WTC11 (cell line): ENCODE results near the gene DCAF5. TPM values are rescaled to one million over a fixed set of nuclear protein-coding genes. Genes with fewer than 3 reads are reported as not detected.

Experiments used
- ATAC-seq: fragments of 200-7000 bp; cut with Tn5 transposase; 2 replicates; pipeline ENCODE4 v1.10.0; 2021; ENCODE audit warnings: mild to moderate bottlenecking, moderate library complexity
- CTCF ChIA-PET: fragments of 300-600 bp; sonication (Branson Sonifier 250); formaldehyde crosslinking; loops from one replicate; lab custom pipeline; 2021; ENCODE audit warnings: antibody characterized with exemption; lab: Charles Lee
- POLR2A ChIA-PET: fragments of 350-600 bp; sonication (Branson Sonifier 250); formaldehyde crosslinking; loops from one replicate; lab custom pipeline; 2021; ENCODE audit warnings: antibody characterized with exemption; lab: Charles Lee
- DNase-seq: peaks from one replicate; pipeline ENCODE4 v3.0.0; 2021; ENCODE audit warnings: low spot score
- H3K27ac Mint-ChIP-seq: 2 replicates; pipeline ENCODE4 v1.8.0; 2021; ENCODE audit warnings: mixed read lengths
- H3K27me3 Mint-ChIP-seq: 2 replicates; pipeline ENCODE4 v1.8.0; 2021; ENCODE audit warnings: low read depth, mild to moderate bottlenecking, moderate library complexity, mixed read lengths
- H3K36me3 Mint-ChIP-seq: 2 replicates; pipeline ENCODE4 v1.8.0; 2021; ENCODE audit warnings: mixed read lengths
- H3K4me1 Mint-ChIP-seq: 2 replicates; pipeline ENCODE4 v1.8.0; 2022; ENCODE audit warnings: mixed read lengths
- H3K4me3 Mint-ChIP-seq: 2 replicates; pipeline ENCODE4 v1.8.0; 2021; ENCODE audit warnings: mild to moderate bottlenecking, moderate library complexity, mixed read lengths
- H3K9me3 Mint-ChIP-seq: 2 replicates; pipeline ENCODE4 v1.8.0; 2021; ENCODE audit warnings: mixed read lengths
- CBFB ChIP-seq: sonication (generic); formaldehyde crosslinking; IDR thresholded peaks from 2 replicates; pipeline ENCODE4 v1.8.1; 2022; ENCODE audit warnings: mild to moderate bottlenecking, low read depth, missing genetic modification reagents
- CREB1 ChIP-seq: sonication (generic); formaldehyde crosslinking; IDR thresholded peaks from 2 replicates; pipeline ENCODE4 v1.8.0; 2023; ENCODE audit warnings: mild to moderate bottlenecking, missing genetic modification reagents
- MXD4 ChIP-seq: fragments of 250-450 bp; sonication (Bioruptor Pico); IDR thresholded peaks from 2 replicates; pipeline ENCODE4 v1.8.0; 2021; ENCODE audit warnings: mild to moderate bottlenecking, moderate library complexity, borderline replicate concordance
- PRDM15 ChIP-seq: sonication (generic); formaldehyde crosslinking; IDR thresholded peaks from 2 replicates; pipeline ENCODE4 v1.8.0; 2022; ENCODE audit warnings: missing genetic modification reagents
- TP53 ChIP-seq: sonication (generic); formaldehyde crosslinking; IDR thresholded peaks from 2 replicates; pipeline ENCODE4 v1.8.1; 2023; ENCODE audit warnings: mild to moderate bottlenecking, missing genetic modification reagents
- USF1 ChIP-seq: sonication (generic); formaldehyde crosslinking; IDR thresholded peaks from 2 replicates; pipeline ENCODE4 v1.8.0; 2022; ENCODE audit warnings: mild to moderate bottlenecking, missing genetic modification reagents
- ZNF416 ChIP-seq: fragments of 250-450 bp; sonication (Bioruptor Pico); IDR thresholded peaks from 2 replicates; pipeline ENCODE4 v1.9.0; 2021; ENCODE audit warnings: mild to moderate bottlenecking, inconsistent platforms
- total RNA-seq: library from RNA; stranded (reverse); gene quantifications from 3 replicates; pipeline ENCODE4 v1.2.3, GENCODE V29; 2021
- TF ChIP-seq, protein P1 (sequence below): fragments of 250-450 bp; sonication (Bioruptor Pico); IDR thresholded peaks from 2 replicates; pipeline ENCODE4 v1.9.0; 2021; ENCODE audit warnings: mild to moderate bottlenecking, borderline replicate concordance
- TF ChIP-seq, protein P2 (sequence below): sonication (generic); formaldehyde crosslinking; IDR thresholded peaks from 2 replicates; pipeline ENCODE4 v1.8.1; 2023; ENCODE audit warnings: mild to moderate bottlenecking, moderate library complexity, missing genetic modification reagents
- TF ChIP-seq, protein P3 (sequence below): fragments of 250-450 bp; sonication (Bioruptor Pico); conservative IDR thresholded peaks from 2 replicates; pipeline ENCODE4 v1.9.0; 2021; ENCODE audit warnings: mild to moderate bottlenecking
- TF ChIP-seq, protein P4 (sequence below): sonication (generic); formaldehyde crosslinking; IDR thresholded peaks from 2 replicates; pipeline ENCODE4 v1.8.0; 2023; ENCODE audit warnings: mild to moderate bottlenecking, missing genetic modification reagents
- TF ChIP-seq, protein P5 (sequence below): sonication (generic); formaldehyde crosslinking; IDR thresholded peaks from 2 replicates; pipeline ENCODE4 v1.8.1; 2023; ENCODE audit warnings: mild to moderate bottlenecking, missing genetic modification reagents

DCAF5 gene
- total RNA-seq, 1 experiment from 2014 or later, result 30.3 TPM

DNA sequence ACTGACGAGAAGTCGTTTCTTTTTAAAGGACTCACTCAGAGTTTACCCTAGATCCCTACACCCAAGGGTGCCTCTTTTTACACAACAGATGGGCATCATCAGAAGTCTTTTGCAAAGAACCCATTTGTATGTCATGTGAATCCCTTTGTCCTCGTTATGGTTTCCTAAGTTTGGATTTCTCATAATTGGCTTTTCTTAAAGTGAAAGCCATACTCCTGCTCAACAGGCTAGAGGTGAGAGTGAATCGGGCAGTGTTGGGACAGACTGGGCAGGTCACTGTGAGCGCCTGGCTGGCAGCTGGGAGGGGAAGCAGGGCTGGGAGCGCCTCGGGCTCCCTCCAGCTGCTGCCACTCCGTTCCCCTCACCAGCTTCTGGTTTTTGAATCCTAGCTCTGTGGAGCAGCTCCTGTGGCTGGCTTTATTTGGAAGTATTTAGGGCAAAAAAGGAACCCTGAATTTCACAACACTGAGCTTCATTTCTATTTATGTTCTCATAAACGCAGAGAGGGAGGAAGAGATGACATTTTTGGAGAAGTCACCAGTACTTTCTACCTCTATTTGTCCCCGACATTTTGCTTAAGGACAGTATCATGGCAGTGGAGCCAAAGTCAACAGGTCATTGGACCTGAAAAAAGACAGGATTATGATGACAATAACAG is 110.0 kb downstream of the DCAF5 start (continued):
- TF ChIP-seq, protein P1, sequence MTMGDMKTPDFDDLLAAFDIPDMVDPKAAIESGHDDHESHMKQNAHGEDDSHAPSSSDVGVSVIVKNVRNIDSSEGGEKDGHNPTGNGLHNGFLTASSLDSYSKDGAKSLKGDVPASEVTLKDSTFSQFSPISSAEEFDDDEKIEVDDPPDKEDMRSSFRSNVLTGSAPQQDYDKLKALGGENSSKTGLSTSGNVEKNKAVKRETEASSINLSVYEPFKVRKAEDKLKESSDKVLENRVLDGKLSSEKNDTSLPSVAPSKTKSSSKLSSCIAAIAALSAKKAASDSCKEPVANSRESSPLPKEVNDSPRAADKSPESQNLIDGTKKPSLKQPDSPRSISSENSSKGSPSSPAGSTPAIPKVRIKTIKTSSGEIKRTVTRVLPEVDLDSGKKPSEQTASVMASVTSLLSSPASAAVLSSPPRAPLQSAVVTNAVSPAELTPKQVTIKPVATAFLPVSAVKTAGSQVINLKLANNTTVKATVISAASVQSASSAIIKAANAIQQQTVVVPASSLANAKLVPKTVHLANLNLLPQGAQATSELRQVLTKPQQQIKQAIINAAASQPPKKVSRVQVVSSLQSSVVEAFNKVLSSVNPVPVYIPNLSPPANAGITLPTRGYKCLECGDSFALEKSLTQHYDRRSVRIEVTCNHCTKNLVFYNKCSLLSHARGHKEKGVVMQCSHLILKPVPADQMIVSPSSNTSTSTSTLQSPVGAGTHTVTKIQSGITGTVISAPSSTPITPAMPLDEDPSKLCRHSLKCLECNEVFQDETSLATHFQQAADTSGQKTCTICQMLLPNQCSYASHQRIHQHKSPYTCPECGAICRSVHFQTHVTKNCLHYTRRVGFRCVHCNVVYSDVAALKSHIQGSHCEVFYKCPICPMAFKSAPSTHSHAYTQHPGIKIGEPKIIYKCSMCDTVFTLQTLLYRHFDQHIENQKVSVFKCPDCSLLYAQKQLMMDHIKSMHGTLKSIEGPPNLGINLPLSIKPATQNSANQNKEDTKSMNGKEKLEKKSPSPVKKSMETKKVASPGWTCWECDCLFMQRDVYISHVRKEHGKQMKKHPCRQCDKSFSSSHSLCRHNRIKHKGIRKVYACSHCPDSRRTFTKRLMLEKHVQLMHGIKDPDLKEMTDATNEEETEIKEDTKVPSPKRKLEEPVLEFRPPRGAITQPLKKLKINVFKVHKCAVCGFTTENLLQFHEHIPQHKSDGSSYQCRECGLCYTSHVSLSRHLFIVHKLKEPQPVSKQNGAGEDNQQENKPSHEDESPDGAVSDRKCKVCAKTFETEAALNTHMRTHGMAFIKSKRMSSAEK (CRISPR knock-in tag), result no peak
- TF ChIP-seq, all 79 proteins: peak for 0

- H3K9me3 Mint-ChIP-seq, result no peaks in the 10 kb centered on the region
- no peak overlapping the region for H3K27ac Mint-ChIP-seq
- no peak overlapping the region for H3K4me3 Mint-ChIP-seq
- DNase-seq, result no peak
- H3K27me3 Mint-ChIP-seq, result no peaks in the 10 kb centered on the region
- ChIA-PET CTCF (interaction anchor here (1.8 kb wide), 1 partner anchor 14 kb away, joined by 4 read pairs; no protein-coding TSS in a partner anchor), POLR2A (no interaction called here)
- peaks cover 63% of the 10 kb centered on the region for H3K4me1 Mint-ChIP-seq
- no peak for TF ChIP-seq ZNF416 (CRISPR knock-in tag)
- TF ChIP-seq MXD4 (CRISPR knock-in tag), result no peak
- TF ChIP-seq, protein P2, sequence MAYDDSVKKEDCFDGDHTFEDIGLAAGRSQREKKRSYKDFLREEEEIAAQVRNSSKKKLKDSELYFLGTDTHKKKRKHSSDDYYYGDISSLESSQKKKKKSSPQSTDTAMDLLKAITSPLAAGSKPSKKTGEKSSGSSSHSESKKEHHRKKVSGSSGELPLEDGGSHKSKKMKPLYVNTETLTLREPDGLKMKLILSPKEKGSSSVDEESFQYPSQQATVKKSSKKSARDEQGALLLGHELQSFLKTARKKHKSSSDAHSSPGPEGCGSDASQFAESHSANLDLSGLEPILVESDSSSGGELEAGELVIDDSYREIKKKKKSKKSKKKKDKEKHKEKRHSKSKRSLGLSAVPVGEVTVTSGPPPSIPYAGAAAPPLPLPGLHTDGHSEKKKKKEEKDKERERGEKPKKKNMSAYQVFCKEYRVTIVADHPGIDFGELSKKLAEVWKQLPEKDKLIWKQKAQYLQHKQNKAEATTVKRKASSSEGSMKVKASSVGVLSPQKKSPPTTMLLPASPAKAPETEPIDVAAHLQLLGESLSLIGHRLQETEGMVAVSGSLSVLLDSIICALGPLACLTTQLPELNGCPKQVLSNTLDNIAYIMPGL (CRISPR knock-in tag), result no peak
- no peak for TF ChIP-seq CREB1 (CRISPR knock-in tag)
- TF ChIP-seq, protein P3, sequence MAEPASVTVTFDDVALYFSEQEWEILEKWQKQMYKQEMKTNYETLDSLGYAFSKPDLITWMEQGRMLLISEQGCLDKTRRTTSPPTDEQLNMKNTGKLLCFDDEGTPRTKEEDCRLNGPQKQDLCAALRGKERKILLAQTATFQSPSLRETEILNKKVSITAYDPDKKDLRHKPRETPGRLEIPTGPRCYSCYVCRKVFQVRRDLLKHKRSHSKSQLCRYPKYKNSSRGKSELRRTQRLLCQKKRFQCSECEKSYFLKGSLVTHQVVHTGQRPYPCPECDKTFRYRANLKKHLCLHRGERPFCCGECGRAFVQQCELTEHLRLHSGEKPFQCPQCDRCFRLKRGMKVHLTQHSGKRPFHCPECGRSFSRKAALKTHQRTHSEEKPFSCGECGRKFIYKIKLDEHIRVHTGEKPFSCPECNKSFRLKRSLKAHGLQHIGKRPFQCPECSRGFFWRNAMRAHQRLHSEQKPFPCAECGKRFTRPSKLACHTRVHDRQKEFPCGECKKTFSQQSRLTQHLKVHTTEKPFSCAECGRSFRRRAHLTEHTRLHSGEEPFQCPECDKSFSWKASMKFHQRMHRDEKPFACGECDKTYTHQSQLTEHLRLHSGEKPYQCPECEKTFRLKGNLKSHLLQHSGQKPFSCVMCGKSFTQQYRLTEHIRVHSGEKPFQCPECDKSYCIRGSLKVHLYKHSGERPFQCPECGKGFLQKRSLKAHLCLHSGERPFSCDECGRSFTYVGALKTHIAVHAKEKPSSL, result no peak
- TF ChIP-seq USF1 (CRISPR knock-in tag), result no peak
- TF ChIP-seq, protein P4, sequence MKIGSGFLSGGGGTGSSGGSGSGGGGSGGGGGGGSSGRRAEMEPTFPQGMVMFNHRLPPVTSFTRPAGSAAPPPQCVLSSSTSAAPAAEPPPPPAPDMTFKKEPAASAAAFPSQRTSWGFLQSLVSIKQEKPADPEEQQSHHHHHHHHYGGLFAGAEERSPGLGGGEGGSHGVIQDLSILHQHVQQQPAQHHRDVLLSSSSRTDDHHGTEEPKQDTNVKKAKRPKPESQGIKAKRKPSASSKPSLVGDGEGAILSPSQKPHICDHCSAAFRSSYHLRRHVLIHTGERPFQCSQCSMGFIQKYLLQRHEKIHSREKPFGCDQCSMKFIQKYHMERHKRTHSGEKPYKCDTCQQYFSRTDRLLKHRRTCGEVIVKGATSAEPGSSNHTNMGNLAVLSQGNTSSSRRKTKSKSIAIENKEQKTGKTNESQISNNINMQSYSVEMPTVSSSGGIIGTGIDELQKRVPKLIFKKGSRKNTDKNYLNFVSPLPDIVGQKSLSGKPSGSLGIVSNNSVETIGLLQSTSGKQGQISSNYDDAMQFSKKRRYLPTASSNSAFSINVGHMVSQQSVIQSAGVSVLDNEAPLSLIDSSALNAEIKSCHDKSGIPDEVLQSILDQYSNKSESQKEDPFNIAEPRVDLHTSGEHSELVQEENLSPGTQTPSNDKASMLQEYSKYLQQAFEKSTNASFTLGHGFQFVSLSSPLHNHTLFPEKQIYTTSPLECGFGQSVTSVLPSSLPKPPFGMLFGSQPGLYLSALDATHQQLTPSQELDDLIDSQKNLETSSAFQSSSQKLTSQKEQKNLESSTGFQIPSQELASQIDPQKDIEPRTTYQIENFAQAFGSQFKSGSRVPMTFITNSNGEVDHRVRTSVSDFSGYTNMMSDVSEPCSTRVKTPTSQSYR, result no peak
- TF ChIP-seq TP53 (CRISPR knock-in tag), result no peak
- TF ChIP-seq, protein P5, sequence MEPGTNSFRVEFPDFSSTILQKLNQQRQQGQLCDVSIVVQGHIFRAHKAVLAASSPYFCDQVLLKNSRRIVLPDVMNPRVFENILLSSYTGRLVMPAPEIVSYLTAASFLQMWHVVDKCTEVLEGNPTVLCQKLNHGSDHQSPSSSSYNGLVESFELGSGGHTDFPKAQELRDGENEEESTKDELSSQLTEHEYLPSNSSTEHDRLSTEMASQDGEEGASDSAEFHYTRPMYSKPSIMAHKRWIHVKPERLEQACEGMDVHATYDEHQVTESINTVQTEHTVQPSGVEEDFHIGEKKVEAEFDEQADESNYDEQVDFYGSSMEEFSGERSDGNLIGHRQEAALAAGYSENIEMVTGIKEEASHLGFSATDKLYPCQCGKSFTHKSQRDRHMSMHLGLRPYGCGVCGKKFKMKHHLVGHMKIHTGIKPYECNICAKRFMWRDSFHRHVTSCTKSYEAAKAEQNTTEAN, result no peak
- no peak for TF ChIP-seq PRDM15 (CRISPR knock-in tag)
- no peak for TF ChIP-seq CBFB (CRISPR knock-in tag)
- ATAC-seq, result no peak
- H3K36me3 Mint-ChIP-seq, result no peaks in the 10 kb centered on the region
These were observed 110.6 kb downstream of the DCAF5 start for GRCh38 chr14:69042299-69042698.
